GM12878 (cell line): Measurements from ENCODE around the gene ANKHD1. TPM values are rescaled to one million over a fixed set of nuclear protein-coding genes. Genes with fewer than 3 reads are reported as not detected.
A peak's percentile ranks its signal among the peaks of the same experiment; 100 is the strongest.

Experiments
- ESRRA ChIP-seq: IDR thresholded peaks from 2 replicates; pipeline ENCODE4 v1.6.1; 2012; ENCODE audit warnings: mild to moderate bottlenecking, low read length, improper control_type of control experiment
- MXI1 ChIP-seq: fragments of 150-350 bp; IDR thresholded peaks from 2 replicates; pipeline ENCODE4 v1.6.1; 2011; ENCODE audit warnings: low read depth, mild to moderate bottlenecking, inconsistent platforms, low read length, improper control_type of control experiment
- NBN ChIP-seq: fragments of 450-650 bp; IDR thresholded peaks from 2 replicates; pipeline ENCODE4 v1.6.1; 2016
- PML ChIP-seq: IDR thresholded peaks from 2 replicates; pipeline ENCODE4 v1.6.1; 2012; ENCODE audit warnings: low read length, inconsistent platforms
- RAD51 ChIP-seq: fragments of 450-650 bp; IDR thresholded peaks from 2 replicates; pipeline ENCODE4 v1.6.1; 2016; ENCODE audit warnings: moderate library complexity, mild to moderate bottlenecking, inconsistent platforms
- SMC3 ChIP-seq: IDR thresholded peaks from 2 replicates; pipeline ENCODE4 v1.6.1; 2011; ENCODE audit warnings: low read length, improper control_type of control experiment, borderline replicate concordance
- SUPT20H ChIP-seq: IDR thresholded peaks from 2 replicates; pipeline ENCODE4 v1.6.1; 2011; ENCODE audit warnings: low read depth, mild to moderate bottlenecking, low read length, moderate library complexity, borderline replicate concordance; ENCODE audit not compliant: control insufficient read depth
- polyA plus RNA-seq, 11 experiments: library from polyadenylated mRNA; depleted of rRNA in 4 of 11; unstranded in 6 of 11; stranded (reverse) in 5 of 11; fragments of >200 nt; fragmentation: Nextera tagmentation in 4 of 11; fragmentation: Illumina TruSeq in 1 of 11; extraction: Ambion mirVana in 4 of 11; extraction: Trizol in 1 of 11; gene quantifications; 1 replicate in 1 of 11; 2 replicates in 10 of 11; pipeline versions ENCODE4 v1.2.1 to v1.2.3, GENCODE V29; 2011 to 2016; ENCODE audit warnings: inconsistent platforms in 2 of 11, missing spikeins in 2 of 11, low read depth in 1 of 11
- total RNA-seq, 4 experiments: library from RNA; depleted of rRNA in 3 of 4; stranded (reverse); fragments of >200 nt in 3 of 4; fragmentation: Illumina TruSeq in 1 of 4; extraction: Trizol in 1 of 4; gene quantifications; 2 replicates each; pipeline versions ENCODE4 v1.2.1 to v1.2.3, GENCODE V29; 2013 to 2021
- TF ChIP-seq, protein P1 (sequence below): fragments of 450-650 bp; IDR thresholded peaks from 2 replicates; pipeline ENCODE4 v1.6.1; 2017; ENCODE audit warnings: mild to moderate bottlenecking, moderate library complexity
- TF ChIP-seq, protein P2 (sequence below): fragments of 450-650 bp; IDR thresholded peaks from 2 replicates; pipeline ENCODE4 v1.6.1; 2018; ENCODE audit warnings: mild to moderate bottlenecking, low read depth, moderate library complexity; ENCODE audit not compliant: partially characterized antibody
- TF ChIP-seq, protein P3 (sequence below): fragments of 450-650 bp; IDR thresholded peaks from 2 replicates; pipeline ENCODE4 v1.6.1; 2017; ENCODE audit warnings: mild to moderate bottlenecking
- TF ChIP-seq, protein P4 (sequence below): IDR thresholded peaks from 2 replicates; pipeline ENCODE4 v1.6.1; 2011; ENCODE audit warnings: low read depth, low read length, improper control_type of control experiment, borderline replicate concordance
- TF ChIP-seq, protein P5 (sequence below): fragments of 450-650 bp; formaldehyde crosslinking; IDR thresholded peaks from 2 replicates; pipeline ENCODE4 v1.4.0; 2022; ENCODE audit warnings: mild to moderate bottlenecking, moderate library complexity

ANKHD1 gene
- total and polyA plus RNA-seq, 10 of the 15 experiments (the other 5 are each of a cell fraction or from before 2014, with no cell fraction given) = 31.6 to 96.8 (median 74.3) TPM

DNA sequence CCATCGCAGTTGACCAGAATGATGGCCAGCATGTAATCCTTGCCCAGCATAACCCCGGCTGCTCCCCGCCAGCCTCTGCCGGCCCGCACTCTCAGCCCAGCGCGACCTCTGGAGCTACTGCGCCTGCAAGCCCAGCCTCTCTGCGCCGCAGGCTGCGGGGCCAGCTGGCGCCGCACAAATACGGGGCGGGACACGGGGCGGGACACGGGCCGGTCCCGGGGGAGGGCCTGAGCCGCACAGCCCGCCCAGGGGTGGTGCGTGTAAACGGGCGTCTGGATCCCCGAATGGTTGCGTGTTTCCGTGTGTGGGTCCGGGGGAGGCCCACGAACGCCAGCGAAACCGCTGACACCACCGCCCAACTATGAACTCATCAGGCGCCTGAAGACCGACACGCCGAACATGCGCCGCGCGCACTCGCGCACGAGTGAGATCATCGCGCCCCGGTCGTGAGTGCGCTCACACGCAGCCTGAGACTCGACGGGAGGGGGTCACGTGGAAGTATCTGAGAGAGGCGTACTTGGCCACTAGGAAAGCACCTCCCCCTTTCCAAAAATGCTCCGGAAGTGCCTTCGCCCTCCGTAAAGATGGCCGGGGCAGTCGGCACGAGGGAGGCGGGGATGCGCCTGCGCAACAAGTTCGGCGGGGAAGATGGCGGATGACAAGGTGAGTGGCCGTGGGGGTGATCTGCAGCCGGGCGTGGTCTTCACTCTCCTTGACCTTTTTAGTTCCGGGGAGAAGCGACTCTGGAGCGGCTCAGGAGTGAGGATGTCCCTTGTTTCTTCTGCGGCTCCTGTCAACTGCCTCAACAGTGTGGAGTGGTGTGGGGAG, 162.8 kb downstream of the ANKHD1 start, which contains the start of the genes APBB3 and SLC35A4 (continued):
- TF ChIP-seq, protein P1, sequence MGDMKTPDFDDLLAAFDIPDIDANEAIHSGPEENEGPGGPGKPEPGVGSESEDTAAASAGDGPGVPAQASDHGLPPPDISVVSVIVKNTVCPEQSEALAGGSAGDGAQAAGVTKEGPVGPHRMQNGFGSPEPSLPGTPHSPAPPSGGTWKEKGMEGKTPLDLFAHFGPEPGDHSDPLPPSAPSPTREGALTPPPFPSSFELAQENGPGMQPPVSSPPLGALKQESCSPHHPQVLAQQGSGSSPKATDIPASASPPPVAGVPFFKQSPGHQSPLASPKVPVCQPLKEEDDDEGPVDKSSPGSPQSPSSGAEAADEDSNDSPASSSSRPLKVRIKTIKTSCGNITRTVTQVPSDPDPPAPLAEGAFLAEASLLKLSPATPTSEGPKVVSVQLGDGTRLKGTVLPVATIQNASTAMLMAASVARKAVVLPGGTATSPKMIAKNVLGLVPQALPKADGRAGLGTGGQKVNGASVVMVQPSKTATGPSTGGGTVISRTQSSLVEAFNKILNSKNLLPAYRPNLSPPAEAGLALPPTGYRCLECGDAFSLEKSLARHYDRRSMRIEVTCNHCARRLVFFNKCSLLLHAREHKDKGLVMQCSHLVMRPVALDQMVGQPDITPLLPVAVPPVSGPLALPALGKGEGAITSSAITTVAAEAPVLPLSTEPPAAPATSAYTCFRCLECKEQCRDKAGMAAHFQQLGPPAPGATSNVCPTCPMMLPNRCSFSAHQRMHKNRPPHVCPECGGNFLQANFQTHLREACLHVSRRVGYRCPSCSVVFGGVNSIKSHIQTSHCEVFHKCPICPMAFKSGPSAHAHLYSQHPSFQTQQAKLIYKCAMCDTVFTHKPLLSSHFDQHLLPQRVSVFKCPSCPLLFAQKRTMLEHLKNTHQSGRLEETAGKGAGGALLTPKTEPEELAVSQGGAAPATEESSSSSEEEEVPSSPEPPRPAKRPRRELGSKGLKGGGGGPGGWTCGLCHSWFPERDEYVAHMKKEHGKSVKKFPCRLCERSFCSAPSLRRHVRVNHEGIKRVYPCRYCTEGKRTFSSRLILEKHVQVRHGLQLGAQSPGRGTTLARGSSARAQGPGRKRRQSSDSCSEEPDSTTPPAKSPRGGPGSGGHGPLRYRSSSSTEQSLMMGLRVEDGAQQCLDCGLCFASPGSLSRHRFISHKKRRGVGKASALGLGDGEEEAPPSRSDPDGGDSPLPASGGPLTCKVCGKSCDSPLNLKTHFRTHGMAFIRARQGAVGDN = peak; percentile 79
- TF ChIP-seq, protein P2, sequence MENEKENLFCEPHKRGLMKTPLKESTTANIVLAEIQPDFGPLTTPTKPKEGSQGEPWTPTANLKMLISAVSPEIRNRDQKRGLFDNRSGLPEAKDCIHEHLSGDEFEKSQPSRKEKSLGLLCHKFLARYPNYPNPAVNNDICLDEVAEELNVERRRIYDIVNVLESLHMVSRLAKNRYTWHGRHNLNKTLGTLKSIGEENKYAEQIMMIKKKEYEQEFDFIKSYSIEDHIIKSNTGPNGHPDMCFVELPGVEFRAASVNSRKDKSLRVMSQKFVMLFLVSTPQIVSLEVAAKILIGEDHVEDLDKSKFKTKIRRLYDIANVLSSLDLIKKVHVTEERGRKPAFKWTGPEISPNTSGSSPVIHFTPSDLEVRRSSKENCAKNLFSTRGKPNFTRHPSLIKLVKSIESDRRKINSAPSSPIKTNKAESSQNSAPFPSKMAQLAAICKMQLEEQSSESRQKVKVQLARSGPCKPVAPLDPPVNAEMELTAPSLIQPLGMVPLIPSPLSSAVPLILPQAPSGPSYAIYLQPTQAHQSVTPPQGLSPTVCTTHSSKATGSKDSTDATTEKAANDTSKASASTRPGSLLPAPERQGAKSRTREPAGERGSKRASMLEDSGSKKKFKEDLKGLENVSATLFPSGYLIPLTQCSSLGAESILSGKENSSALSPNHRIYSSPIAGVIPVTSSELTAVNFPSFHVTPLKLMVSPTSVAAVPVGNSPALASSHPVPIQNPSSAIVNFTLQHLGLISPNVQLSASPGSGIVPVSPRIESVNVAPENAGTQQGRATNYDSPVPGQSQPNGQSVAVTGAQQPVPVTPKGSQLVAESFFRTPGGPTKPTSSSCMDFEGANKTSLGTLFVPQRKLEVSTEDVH = no peak
- TF ChIP-seq MXI1 (no peak; the same call in none of the 2 replicates), PML (0 out of 2 replicates have a peak, but pooled peaks have one; percentile 53), SUPT20H (no peak), NBN (peak; percentile 97), SMC3 (no peak; the same call in 1 of the 2 replicates), ESRRA (no peak), RAD51 (peak; percentile 93)
- TF ChIP-seq, protein P3, sequence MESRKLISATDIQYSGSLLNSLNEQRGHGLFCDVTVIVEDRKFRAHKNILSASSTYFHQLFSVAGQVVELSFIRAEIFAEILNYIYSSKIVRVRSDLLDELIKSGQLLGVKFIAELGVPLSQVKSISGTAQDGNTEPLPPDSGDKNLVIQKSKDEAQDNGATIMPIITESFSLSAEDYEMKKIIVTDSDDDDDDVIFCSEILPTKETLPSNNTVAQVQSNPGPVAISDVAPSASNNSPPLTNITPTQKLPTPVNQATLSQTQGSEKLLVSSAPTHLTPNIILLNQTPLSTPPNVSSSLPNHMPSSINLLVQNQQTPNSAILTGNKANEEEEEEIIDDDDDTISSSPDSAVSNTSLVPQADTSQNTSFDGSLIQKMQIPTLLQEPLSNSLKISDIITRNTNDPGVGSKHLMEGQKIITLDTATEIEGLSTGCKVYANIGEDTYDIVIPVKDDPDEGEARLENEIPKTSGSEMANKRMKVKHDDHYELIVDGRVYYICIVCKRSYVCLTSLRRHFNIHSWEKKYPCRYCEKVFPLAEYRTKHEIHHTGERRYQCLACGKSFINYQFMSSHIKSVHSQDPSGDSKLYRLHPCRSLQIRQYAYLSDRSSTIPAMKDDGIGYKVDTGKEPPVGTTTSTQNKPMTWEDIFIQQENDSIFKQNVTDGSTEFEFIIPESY = no peak
- TF ChIP-seq, protein P4, sequence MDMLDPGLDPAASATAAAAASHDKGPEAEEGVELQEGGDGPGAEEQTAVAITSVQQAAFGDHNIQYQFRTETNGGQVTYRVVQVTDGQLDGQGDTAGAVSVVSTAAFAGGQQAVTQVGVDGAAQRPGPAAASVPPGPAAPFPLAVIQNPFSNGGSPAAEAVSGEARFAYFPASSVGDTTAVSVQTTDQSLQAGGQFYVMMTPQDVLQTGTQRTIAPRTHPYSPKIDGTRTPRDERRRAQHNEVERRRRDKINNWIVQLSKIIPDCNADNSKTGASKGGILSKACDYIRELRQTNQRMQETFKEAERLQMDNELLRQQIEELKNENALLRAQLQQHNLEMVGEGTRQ = peak; percentile 73
- TF ChIP-seq, protein P5, sequence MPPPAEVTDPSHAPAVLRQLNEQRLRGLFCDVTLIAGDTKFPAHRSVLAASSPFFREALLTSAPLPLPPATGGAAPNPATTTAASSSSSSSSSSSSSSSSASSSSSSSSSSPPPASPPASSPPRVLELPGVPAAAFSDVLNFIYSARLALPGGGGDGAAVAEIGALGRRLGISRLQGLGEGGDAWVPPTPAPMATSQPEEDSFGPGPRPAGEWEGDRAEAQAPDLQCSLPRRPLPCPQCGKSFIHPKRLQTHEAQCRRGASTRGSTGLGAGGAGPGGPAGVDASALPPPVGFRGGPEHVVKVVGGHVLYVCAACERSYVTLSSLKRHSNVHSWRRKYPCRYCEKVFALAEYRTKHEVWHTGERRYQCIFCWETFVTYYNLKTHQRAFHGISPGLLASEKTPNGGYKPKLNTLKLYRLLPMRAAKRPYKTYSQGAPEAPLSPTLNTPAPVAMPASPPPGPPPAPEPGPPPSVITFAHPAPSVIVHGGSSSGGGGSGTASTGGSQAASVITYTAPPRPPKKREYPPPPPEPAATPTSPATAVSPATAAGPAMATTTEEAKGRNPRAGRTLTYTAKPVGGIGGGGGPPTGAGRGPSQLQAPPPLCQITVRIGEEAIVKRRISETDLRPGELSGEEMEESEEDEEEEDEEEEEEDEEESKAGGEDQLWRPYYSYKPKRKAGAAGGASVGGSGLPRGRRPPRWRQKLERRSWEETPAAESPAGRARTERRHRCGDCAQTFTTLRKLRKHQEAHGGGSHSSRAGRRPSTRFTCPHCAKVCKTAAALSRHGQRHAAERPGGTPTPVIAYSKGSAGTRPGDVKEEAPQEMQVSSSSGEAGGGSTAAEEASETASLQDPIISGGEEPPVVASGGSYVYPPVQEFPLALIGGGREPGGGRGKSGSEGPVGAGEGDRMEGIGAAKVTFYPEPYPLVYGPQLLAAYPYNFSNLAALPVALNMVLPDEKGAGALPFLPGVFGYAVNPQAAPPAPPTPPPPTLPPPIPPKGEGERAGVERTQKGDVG (CRISPR knock-in tag) = no peak
